Liver (tissue), 9 donors: Measurements from ENCODE around the gene EPHA5. TPM values are rescaled to one million over a fixed set of nuclear protein-coding genes. Genes with fewer than 3 reads are reported as not detected.

Experiments
- DNase-seq: peaks from one replicate; pipeline ENCODE4 v3.0.0-alpha.2; 2017; ENCODE audit warnings: low spot score
- H3K27ac ChIP-seq, 2 donors: one replicate each; pipeline ENCODE4 v1.7.0; 2013; ENCODE audit warnings: inconsistent platforms in 2 of 2, low read length in 2 of 2, control low read depth in 1 of 2, low read depth in 1 of 2, mild to moderate bottlenecking in 1 of 2
- H3K27me3 ChIP-seq, 4 donors: one replicate each; pipeline versions ENCODE4 v1.6.1 to v1.7.0; 2013; ENCODE audit warnings: low read length in 3 of 4, inconsistent platforms in 1 of 4, mild to moderate bottlenecking in 1 of 4, moderate library complexity in 1 of 4; ENCODE audit not compliant: control insufficient read depth in 4 of 4, insufficient read depth in 4 of 4
- H3K36me3 ChIP-seq, 4 donors: one replicate each; pipeline versions ENCODE4 v1.6.1 to v1.7.0; 2013; ENCODE audit warnings: low read length in 3 of 4, mild to moderate bottlenecking in 3 of 4, low read depth in 1 of 4, moderate library complexity in 1 of 4; ENCODE audit not compliant: control insufficient read depth in 4 of 4, insufficient read depth in 3 of 4
- H3K4me1 ChIP-seq, 4 donors: one replicate each; pipeline versions ENCODE4 v1.6.1 to v1.7.0; 2013; ENCODE audit warnings: low read length in 3 of 4, mild to moderate bottlenecking in 3 of 4, moderate library complexity in 1 of 4; ENCODE audit not compliant: control insufficient read depth in 4 of 4, insufficient read depth in 4 of 4
- H3K4me3 ChIP-seq, 3 donors: one replicate each; pipeline versions ENCODE4 v1.6.1 to v1.7.0; 2013; ENCODE audit warnings: low read length in 3 of 3, control low read depth in 1 of 3, low read depth in 1 of 3, mild to moderate bottlenecking in 1 of 3
- H3K9ac ChIP-seq, 2 donors: one replicate each; pipeline ENCODE4 v1.7.0; 2013; ENCODE audit warnings: low read length in 2 of 2, mild to moderate bottlenecking in 2 of 2, moderate library complexity in 2 of 2, control low read depth in 1 of 2, low read depth in 1 of 2
- H3K9me3 ChIP-seq, 4 donors: one replicate each; pipeline versions ENCODE4 v1.6.1 to v1.7.0; 2013; ENCODE audit warnings: low read length in 3 of 4; ENCODE audit not compliant: control insufficient read depth in 4 of 4
- EGR1 ChIP-seq, 2 donors: IDR thresholded peaks; 2 replicates each; pipeline ENCODE4 v1.6.1; 2016 to 2018; ENCODE audit warnings: antibody characterized with exemption in 2 of 2, low read depth in 2 of 2
- FOXA1 ChIP-seq: IDR thresholded peaks from 2 replicates; pipeline ENCODE4 v1.6.1; 2016; ENCODE audit warnings: antibody characterized with exemption
- FOXA2 ChIP-seq: IDR thresholded peaks from 2 replicates; pipeline ENCODE4 v1.6.1; 2016; ENCODE audit warnings: antibody characterized with exemption
- GABPA ChIP-seq, 2 donors: IDR thresholded peaks in 1 of 2; conservative IDR thresholded peaks in 1 of 2; 2 replicates each; pipeline ENCODE4 v1.6.1; 2016; ENCODE audit warnings: antibody characterized with exemption in 2 of 2, mild to moderate bottlenecking in 1 of 2, moderate library complexity in 1 of 2
- HNF4A ChIP-seq, 2 donors: conservative IDR thresholded peaks; 2 replicates each; pipeline ENCODE4 v1.6.1; 2016; ENCODE audit warnings: antibody characterized with exemption in 2 of 2, mild to moderate bottlenecking in 2 of 2
- HNF4G ChIP-seq: IDR thresholded peaks from 2 replicates; pipeline ENCODE4 v1.6.1; 2016; ENCODE audit warnings: antibody characterized with exemption
- NR2F2 ChIP-seq: IDR thresholded peaks from 2 replicates; pipeline ENCODE4 v1.6.1; 2016; ENCODE audit warnings: antibody characterized with exemption
- RAD21 ChIP-seq, 2 donors: IDR thresholded peaks; 2 replicates each; pipeline ENCODE4 v1.6.1; 2016; ENCODE audit warnings: antibody characterized with exemption in 2 of 2, mild to moderate bottlenecking in 2 of 2
- RXRA ChIP-seq, 2 donors: IDR thresholded peaks; 2 replicates each; pipeline ENCODE4 v1.6.1; 2017 to 2018; ENCODE audit warnings: antibody characterized with exemption in 2 of 2, mild to moderate bottlenecking in 1 of 2
- SP1 ChIP-seq: IDR thresholded peaks from 2 replicates; pipeline ENCODE4 v1.6.1; 2018; ENCODE audit warnings: antibody characterized with exemption, mild to moderate bottlenecking
- TAF1 ChIP-seq: conservative IDR thresholded peaks from 2 replicates; pipeline ENCODE4 v1.6.1; 2016; ENCODE audit warnings: antibody characterized with exemption, mild to moderate bottlenecking
- WGBS: extraction: QIAGEN DNeasy Blood & Tissue Kit; methylation state at CpG from one replicate; pipeline ENCODE4 v1.1.7; 2013; 5-methylcytosine and 5-hydroxymethylcytosine counted together
- polyA plus RNA-seq, 2 donors: library from polyadenylated mRNA; stranded (reverse) in 1 of 2; unstranded in 1 of 2; fragments of 200-250 nt in 1 of 2; fragments of >200 nt in 1 of 2; fragmentation: Nextera tagmentation in 1 of 2; extraction: Ambion mirVana in 1 of 2; gene quantifications; one replicate each; pipeline versions ENCODE4 v1.2.1 to v1.2.3, GENCODE V29; 2013 to 2015
- total RNA-seq, 2 donors: library from RNA; depleted of rRNA; stranded (reverse); fragments of >200 nt; gene quantifications; one replicate each; pipeline ENCODE4 v1.2.3, GENCODE V29; 2014
- TF ChIP-seq, protein P1 (sequence below): IDR thresholded peaks from 2 replicates; pipeline ENCODE4 v1.6.1; 2016; ENCODE audit warnings: antibody characterized with exemption, mild to moderate bottlenecking
- TF ChIP-seq, protein P2 (sequence below): IDR thresholded peaks from 2 replicates; pipeline ENCODE4 v1.6.1; 2016; ENCODE audit warnings: antibody characterized with exemption
- TF ChIP-seq, protein P3 (sequence below): IDR thresholded peaks from 2 replicates; pipeline ENCODE4 v1.6.1; 2016; ENCODE audit warnings: antibody characterized with exemption
- TF ChIP-seq, protein P4 (sequence below): fragments of 150-350 bp; IDR thresholded peaks from 2 replicates; pipeline ENCODE4 v1.5.1; 2017; ENCODE audit warnings: improper control_type of control experiment, low read depth, low read length; ENCODE audit not compliant: missing input control
- donor health status: healthy.
- donor health status: healthy.
- donor health status: healthy.
- donor health status: healthy.
- donor health status: healthy.

Gene EPHA5
- total and polyA plus RNA-seq, 4 donors, result not detected

DNA sequence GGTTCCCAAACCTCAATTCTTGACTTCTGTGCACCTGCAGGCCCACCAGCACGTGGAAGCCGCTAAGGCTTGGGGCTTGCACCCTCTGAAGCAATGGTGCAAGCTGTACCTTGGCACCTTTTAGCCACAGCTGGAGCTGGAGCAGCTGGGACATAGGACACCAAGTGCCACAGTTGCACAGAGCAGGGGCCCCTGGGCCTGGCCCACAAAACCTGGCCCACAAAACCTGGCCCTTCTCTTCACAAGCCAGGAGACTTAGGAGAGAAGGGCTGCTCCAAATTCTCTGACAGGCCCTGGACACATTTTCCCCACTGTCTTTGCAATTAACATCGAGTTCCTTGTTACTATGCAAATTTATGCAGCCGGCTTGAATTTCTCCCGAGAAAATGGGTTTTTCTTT is 197.8 kb downstream of the EPHA5 start:
- no peak overlapping the region for H3K4me3 ChIP-seq
- H3K9ac ChIP-seq, result no peak overlapping the region
- no peaks in the 10 kb centered on the region for H3K9me3 ChIP-seq
- DNase-seq, result no peak
- H3K36me3 ChIP-seq, result no peaks in the 10 kb centered on the region
- TF ChIP-seq, protein P1, sequence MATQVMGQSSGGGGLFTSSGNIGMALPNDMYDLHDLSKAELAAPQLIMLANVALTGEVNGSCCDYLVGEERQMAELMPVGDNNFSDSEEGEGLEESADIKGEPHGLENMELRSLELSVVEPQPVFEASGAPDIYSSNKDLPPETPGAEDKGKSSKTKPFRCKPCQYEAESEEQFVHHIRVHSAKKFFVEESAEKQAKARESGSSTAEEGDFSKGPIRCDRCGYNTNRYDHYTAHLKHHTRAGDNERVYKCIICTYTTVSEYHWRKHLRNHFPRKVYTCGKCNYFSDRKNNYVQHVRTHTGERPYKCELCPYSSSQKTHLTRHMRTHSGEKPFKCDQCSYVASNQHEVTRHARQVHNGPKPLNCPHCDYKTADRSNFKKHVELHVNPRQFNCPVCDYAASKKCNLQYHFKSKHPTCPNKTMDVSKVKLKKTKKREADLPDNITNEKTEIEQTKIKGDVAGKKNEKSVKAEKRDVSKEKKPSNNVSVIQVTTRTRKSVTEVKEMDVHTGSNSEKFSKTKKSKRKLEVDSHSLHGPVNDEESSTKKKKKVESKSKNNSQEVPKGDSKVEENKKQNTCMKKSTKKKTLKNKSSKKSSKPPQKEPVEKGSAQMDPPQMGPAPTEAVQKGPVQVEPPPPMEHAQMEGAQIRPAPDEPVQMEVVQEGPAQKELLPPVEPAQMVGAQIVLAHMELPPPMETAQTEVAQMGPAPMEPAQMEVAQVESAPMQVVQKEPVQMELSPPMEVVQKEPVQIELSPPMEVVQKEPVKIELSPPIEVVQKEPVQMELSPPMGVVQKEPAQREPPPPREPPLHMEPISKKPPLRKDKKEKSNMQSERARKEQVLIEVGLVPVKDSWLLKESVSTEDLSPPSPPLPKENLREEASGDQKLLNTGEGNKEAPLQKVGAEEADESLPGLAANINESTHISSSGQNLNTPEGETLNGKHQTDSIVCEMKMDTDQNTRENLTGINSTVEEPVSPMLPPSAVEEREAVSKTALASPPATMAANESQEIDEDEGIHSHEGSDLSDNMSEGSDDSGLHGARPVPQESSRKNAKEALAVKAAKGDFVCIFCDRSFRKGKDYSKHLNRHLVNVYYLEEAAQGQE, result no peak
- TF ChIP-seq NR2F2, result no peak
- TF ChIP-seq HNF4G, result no peak
- no peak for TF ChIP-seq SP1
- no peak for TF ChIP-seq TAF1
- TF ChIP-seq, protein P2, sequence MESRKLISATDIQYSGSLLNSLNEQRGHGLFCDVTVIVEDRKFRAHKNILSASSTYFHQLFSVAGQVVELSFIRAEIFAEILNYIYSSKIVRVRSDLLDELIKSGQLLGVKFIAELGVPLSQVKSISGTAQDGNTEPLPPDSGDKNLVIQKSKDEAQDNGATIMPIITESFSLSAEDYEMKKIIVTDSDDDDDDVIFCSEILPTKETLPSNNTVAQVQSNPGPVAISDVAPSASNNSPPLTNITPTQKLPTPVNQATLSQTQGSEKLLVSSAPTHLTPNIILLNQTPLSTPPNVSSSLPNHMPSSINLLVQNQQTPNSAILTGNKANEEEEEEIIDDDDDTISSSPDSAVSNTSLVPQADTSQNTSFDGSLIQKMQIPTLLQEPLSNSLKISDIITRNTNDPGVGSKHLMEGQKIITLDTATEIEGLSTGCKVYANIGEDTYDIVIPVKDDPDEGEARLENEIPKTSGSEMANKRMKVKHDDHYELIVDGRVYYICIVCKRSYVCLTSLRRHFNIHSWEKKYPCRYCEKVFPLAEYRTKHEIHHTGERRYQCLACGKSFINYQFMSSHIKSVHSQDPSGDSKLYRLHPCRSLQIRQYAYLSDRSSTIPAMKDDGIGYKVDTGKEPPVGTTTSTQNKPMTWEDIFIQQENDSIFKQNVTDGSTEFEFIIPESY, result no peak
- TF ChIP-seq RXRA (IDR thresholded peaks at IDR 0.05), result no peak
- no peak for TF ChIP-seq EGR1 (IDR thresholded peaks at IDR 0.05; ENCODE audit: low read depth in 2 of 2)
- TF ChIP-seq FOXA2, result no peak
- TF ChIP-seq, protein P3, sequence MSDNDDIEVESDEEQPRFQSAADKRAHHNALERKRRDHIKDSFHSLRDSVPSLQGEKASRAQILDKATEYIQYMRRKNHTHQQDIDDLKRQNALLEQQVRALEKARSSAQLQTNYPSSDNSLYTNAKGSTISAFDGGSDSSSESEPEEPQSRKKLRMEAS, result no peak
- H3K27me3 ChIP-seq, result no peaks in the 10 kb centered on the region
- WGBS, result 75% methylated on average over 5 of the region's 5 CpGs
- H3K4me1 ChIP-seq, result no peaks in the 10 kb centered on the region
- H3K27ac ChIP-seq, result no peak overlapping the region

DNA sequence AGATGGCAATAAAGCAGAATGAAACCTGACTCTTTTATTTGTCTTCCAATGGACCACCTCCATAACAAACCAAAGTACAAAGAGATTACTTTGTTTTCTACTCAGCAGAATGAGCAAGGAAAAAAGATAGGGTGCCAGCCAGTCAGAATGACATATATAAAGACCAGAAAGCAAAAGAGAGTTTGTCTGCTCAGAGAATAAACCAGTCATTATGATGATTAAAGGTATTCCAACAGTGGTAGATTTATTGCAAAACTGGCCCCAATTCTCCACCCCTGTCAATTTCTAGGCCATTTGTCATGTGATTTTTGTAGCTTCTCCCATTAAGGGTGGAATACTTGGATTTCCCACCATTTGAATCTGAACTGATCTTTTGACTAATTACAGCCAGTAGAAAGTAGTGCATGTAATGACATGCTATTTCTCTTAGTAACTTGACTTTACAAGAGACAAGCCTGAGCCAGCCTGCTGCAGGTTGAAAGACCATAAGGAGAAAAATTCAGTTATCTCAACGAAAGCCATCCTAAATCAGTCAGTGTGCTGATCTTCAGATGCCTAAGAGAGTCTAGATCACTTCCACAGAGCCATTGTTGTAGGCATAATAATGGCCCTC is 203.1 kb downstream of the EPHA5 start:
- no peak for DNase-seq
- no peaks in the 10 kb centered on the region for H3K4me1 ChIP-seq
- H3K9ac ChIP-seq, result no peak overlapping the region
- H3K27me3 ChIP-seq, result no peaks in the 10 kb centered on the region
- H3K9me3 ChIP-seq, result no peaks in the 10 kb centered on the region
- TF ChIP-seq RAD21 (IDR thresholded peaks at IDR 0.05) (no peak), HNF4G (no peak), EGR1 (IDR thresholded peaks at IDR 0.05; ENCODE audit: low read depth in 2 of 2) (no peak), GABPA (IDR thresholded peaks at IDR 0.05 in 1 of 2, conservative IDR thresholded peaks at IDR 0.05 in 1 of 2) (no peak), HNF4A (conservative IDR thresholded peaks at IDR 0.05) (no peak), FOXA1 (no peak)
- TF ChIP-seq, protein P2, result no peak
- TF ChIP-seq, protein P1, result no peak
- TF ChIP-seq, protein P4, sequence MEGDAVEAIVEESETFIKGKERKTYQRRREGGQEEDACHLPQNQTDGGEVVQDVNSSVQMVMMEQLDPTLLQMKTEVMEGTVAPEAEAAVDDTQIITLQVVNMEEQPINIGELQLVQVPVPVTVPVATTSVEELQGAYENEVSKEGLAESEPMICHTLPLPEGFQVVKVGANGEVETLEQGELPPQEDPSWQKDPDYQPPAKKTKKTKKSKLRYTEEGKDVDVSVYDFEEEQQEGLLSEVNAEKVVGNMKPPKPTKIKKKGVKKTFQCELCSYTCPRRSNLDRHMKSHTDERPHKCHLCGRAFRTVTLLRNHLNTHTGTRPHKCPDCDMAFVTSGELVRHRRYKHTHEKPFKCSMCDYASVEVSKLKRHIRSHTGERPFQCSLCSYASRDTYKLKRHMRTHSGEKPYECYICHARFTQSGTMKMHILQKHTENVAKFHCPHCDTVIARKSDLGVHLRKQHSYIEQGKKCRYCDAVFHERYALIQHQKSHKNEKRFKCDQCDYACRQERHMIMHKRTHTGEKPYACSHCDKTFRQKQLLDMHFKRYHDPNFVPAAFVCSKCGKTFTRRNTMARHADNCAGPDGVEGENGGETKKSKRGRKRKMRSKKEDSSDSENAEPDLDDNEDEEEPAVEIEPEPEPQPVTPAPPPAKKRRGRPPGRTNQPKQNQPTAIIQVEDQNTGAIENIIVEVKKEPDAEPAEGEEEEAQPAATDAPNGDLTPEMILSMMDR, result no peak
- H3K27ac ChIP-seq, result no peak overlapping the region
- no peaks in the 10 kb centered on the region for H3K36me3 ChIP-seq
- no peak overlapping the region for H3K4me3 ChIP-seq
- WGBS, result 54% methylated on average over 1 of the region's 1 CpG
